Endothelial cell of umbilical vein (primary cell): ENCODE results near the gene NOTCH2. TPM values are rescaled to one million over a fixed set of nuclear protein-coding genes. Genes with fewer than 3 reads are reported as not detected.

ENCODE experiments used
- BruUV-seq: library from RNA; stranded (reverse); fragments of 400-500 nt; replicated peaks from 2 replicates; lab custom pipeline; 2021; lab: Mats Ljungman, UMichigan
- CTCF ChIA-PET: fragments of 300-600, 350-600 bp; sonication (Branson Sonifier 250); formaldehyde crosslinking; loops from one replicate; lab custom pipeline; 2021; ENCODE audit warnings: antibody characterized with exemption, inconsistent platforms; lab: Charles Lee
- POLR2A ChIA-PET: fragments of 300-600, 350-600 bp; sonication (Branson Sonifier 250); formaldehyde crosslinking; loops from one replicate; lab custom pipeline; 2021; ENCODE audit warnings: antibody characterized with exemption, inconsistent platforms; lab: Charles Lee
- DNase-seq: peaks from one replicate; pipeline ENCODE4 v3.0.0-alpha.2; 2011; ENCODE audit warnings: low read depth, low spot score
- FAIRE-seq: peaks from 2 replicates; lab custom pipeline; 2011; peaks lifted over from hg19 to GRCh38; lab: Jason Lieb, UNC
- H2AFZ ChIP-seq: 2 replicates; pipeline ENCODE4 v1.6.0; 2012; ENCODE audit warnings: low read depth, low read length, control low read depth, inconsistent platforms
- H3K27ac ChIP-seq: 2 replicates; pipeline ENCODE4 v1.5.1; 2011; ENCODE audit warnings: low read depth, mild to moderate bottlenecking, control low read depth, low read length, moderate library complexity; ENCODE audit not compliant: insufficient read depth
- H3K27me3 ChIP-seq, 2 experiments: 2 replicates each; pipeline versions ENCODE4 v1.6.0 to v1.6.1; 2011; ENCODE audit warnings: low read length in 2 of 2, mixed read lengths in 1 of 2; ENCODE audit not compliant: control insufficient read depth in 2 of 2, insufficient read depth in 2 of 2
- H3K36me3 ChIP-seq, 2 experiments: 2 replicates in 1 of 2; 3 replicates in 1 of 2; pipeline ENCODE4 v1.5.1; 2011; ENCODE audit warnings: low read length in 2 of 2, mild to moderate bottlenecking in 1 of 2, moderate library complexity in 1 of 2; ENCODE audit not compliant: control insufficient read depth in 2 of 2, insufficient read depth in 2 of 2; ENCODE audit errors: extremely low read depth in 1 of 2
- H3K4me1 ChIP-seq: 3 replicates; pipeline ENCODE4 v1.5.1; 2011; ENCODE audit warnings: mild to moderate bottlenecking, low read length; ENCODE audit not compliant: control insufficient read depth, insufficient read depth; ENCODE audit errors: extremely low read depth
- H3K4me2 ChIP-seq: 2 replicates; pipeline ENCODE4 v1.6.1; 2011; ENCODE audit warnings: low read length, control low read depth, mixed read lengths; ENCODE audit not compliant: insufficient read depth
- H3K4me3 ChIP-seq, 3 experiments: fragments of 200-600 bp in 1 of 3; sonication (generic), shearing (Covaris generic) in 1 of 3; replicated peaks in 1 of 3; 2 replicates each; pipeline ENCODE4 v1.5.1; 2011 to 2016; ENCODE audit warnings: control low read depth in 3 of 3, low read length in 3 of 3, mild to moderate bottlenecking in 2 of 3, inconsistent platforms in 1 of 3, low read depth in 1 of 3, moderate library complexity in 1 of 3; ENCODE audit not compliant: insufficient read depth in 1 of 3
- H3K79me2 ChIP-seq: 2 replicates; pipeline ENCODE4 v1.6.0; 2012; ENCODE audit warnings: low read length, inconsistent platforms; ENCODE audit not compliant: control insufficient read depth, insufficient read depth
- H3K9ac ChIP-seq: replicated peaks from 2 replicates; pipeline ENCODE3; 2011; ENCODE audit warnings: low read length, control low read depth; ENCODE audit not compliant: insufficient read depth; ENCODE audit errors: extremely low read depth
- H3K9me1 ChIP-seq: replicated peaks from 3 replicates; pipeline ENCODE4 v1.6.0; 2011; ENCODE audit warnings: mild to moderate bottlenecking, low read length; ENCODE audit not compliant: control insufficient read depth, insufficient read depth; ENCODE audit errors: extremely low read depth
- H3K9me3 ChIP-seq: replicated peaks from 2 replicates; pipeline ENCODE4 v1.5.1; 2012; ENCODE audit warnings: low read length, inconsistent platforms; ENCODE audit not compliant: control insufficient read depth, insufficient read depth
- H4K20me1 ChIP-seq: replicated peaks from 2 replicates; pipeline ENCODE3; 2011; ENCODE audit warnings: mild to moderate bottlenecking, low read length; ENCODE audit not compliant: control insufficient read depth, insufficient read depth; ENCODE audit errors: extremely low read depth
- EZH2 ChIP-seq: IDR thresholded peaks from 2 replicates; pipeline ENCODE4 v1.6.1; 2012; ENCODE audit warnings: borderline replicate concordance, low read depth, mild to moderate bottlenecking, moderate library complexity, low read length, inconsistent platforms; ENCODE audit not compliant: severe bottlenecking
- FOS ChIP-seq: IDR thresholded peaks from 2 replicates; pipeline ENCODE4 v1.6.1; 2011; ENCODE audit warnings: mild to moderate bottlenecking, low read length, moderate library complexity, borderline replicate concordance; ENCODE audit not compliant: insufficient read depth
- GATA2 ChIP-seq: IDR thresholded peaks from 2 replicates; pipeline ENCODE4 v1.7.0; 2011; ENCODE audit warnings: low read depth, mild to moderate bottlenecking, moderate library complexity, mixed read lengths, low read length; ENCODE audit not compliant: insufficient read length, insufficient read depth
- JUN ChIP-seq: IDR thresholded peaks from 2 replicates; pipeline ENCODE4 v1.6.1; 2011; ENCODE audit warnings: borderline replicate concordance, low read depth; ENCODE audit not compliant: insufficient read length, insufficient read depth
- MYC ChIP-seq: IDR thresholded peaks from one replicate; pipeline ENCODE4 v1.6.1; 2011; ENCODE audit warnings: mild to moderate bottlenecking, low read depth, low read length
- POLR2A ChIP-seq: IDR thresholded peaks from 2 replicates; pipeline ENCODE4 v1.6.1; 2012; ENCODE audit warnings: low read depth, mild to moderate bottlenecking, control low read depth, low read length
- POLR2AphosphoS5 ChIP-seq: IDR thresholded peaks from 2 replicates; pipeline ENCODE4 v1.6.1; 2012; ENCODE audit warnings: low read depth, mild to moderate bottlenecking, control low read depth, low read length, moderate library complexity; ENCODE audit not compliant: insufficient read depth
- dilution Hi-C: fragments of 300-500 bp; cut with MboI; formaldehyde crosslinking; loops from one replicate; pipeline ENCODE4 v1.15.0; 2019; ENCODE audit warnings: low sequenced_read_pairs; ENCODE audit not compliant: extremely low pct_ligation_motif_present
- intact Hi-C: fragments of 100-400 bp; cut with micrococcal nuclease; formaldehyde crosslinking; loops from one replicate; pipeline ENCODE4 v1.10.0; 2022
- polyA plus RNA-seq, 4 experiments: library from polyadenylated mRNA; depleted of rRNA in 3 of 4; stranded (reverse) in 3 of 4; unstranded in 1 of 4; fragments of >200 nt; gene quantifications; 2 replicates each; pipeline versions ENCODE4 v1.2.1 to v1.2.3, GENCODE V29; 2011 to 2012; ENCODE audit warnings: missing spikeins in 1 of 4
- total RNA-seq: library from RNA; stranded (reverse); gene quantifications from 2 replicates; pipeline ENCODE4 v1.2.3, GENCODE V29; 2021
- TF ChIP-seq, protein P1 (sequence below), 2 donors: IDR thresholded peaks; 1 replicate in 1 of 2; 2 replicates in 1 of 2; pipeline ENCODE4 v1.5.1; 2011; ENCODE audit warnings: low read length in 2 of 2, mild to moderate bottlenecking in 2 of 2, moderate library complexity in 2 of 2, control low read depth in 1 of 2, inconsistent platforms in 1 of 2, low read depth in 1 of 2; ENCODE audit not compliant: insufficient read depth in 1 of 2; ENCODE audit errors: extremely low read depth in 1 of 2
- TF ChIP-seq, protein P2 (sequence below): IDR thresholded peaks from 2 replicates; pipeline ENCODE4 v1.6.1; 2011; ENCODE audit not compliant: insufficient read depth, insufficient read length

Gene NOTCH2
- total and polyA plus RNA-seq, 2 donors (not counting 3 experiments of a cell fraction or from before 2014, with no cell fraction given): 14.3 to 49.1 TPM

DNA sequence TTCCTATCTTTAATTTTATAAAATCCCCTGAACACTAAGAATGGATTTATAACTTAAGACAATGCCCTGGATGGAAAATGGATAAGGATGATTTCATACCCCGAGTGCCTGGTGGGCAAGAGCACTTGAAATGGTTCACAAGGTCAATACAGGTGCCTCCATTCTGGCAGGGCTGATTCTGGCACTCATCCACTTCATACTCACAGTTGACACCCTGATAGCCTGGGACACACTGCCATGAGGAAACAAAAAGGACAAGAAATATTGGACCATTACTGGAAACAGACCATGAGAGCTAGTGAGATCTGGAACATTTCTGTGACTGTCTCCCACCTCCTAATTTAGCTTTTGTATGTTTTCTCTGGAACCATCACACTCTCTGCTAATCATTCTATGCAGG, 134.1 kb downstream of the NOTCH2 start:
- no peak for DNase-seq
- no TSS peak for BruUV-seq
- TF ChIP-seq, protein P1, sequence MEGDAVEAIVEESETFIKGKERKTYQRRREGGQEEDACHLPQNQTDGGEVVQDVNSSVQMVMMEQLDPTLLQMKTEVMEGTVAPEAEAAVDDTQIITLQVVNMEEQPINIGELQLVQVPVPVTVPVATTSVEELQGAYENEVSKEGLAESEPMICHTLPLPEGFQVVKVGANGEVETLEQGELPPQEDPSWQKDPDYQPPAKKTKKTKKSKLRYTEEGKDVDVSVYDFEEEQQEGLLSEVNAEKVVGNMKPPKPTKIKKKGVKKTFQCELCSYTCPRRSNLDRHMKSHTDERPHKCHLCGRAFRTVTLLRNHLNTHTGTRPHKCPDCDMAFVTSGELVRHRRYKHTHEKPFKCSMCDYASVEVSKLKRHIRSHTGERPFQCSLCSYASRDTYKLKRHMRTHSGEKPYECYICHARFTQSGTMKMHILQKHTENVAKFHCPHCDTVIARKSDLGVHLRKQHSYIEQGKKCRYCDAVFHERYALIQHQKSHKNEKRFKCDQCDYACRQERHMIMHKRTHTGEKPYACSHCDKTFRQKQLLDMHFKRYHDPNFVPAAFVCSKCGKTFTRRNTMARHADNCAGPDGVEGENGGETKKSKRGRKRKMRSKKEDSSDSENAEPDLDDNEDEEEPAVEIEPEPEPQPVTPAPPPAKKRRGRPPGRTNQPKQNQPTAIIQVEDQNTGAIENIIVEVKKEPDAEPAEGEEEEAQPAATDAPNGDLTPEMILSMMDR (IDR thresholded peaks at IDR 0.05; ENCODE audit: extremely low read depth in 1 of 2, insufficient read depth in 1 of 2, low read depth in 1 of 2, low read length in 2 of 2): no peak
- TF ChIP-seq, protein P2, sequence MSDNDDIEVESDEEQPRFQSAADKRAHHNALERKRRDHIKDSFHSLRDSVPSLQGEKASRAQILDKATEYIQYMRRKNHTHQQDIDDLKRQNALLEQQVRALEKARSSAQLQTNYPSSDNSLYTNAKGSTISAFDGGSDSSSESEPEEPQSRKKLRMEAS: no peak
- TF ChIP-seq JUN (no peak), EZH2 (no peak), POLR2A (no peak), GATA2 (no peak), POLR2AphosphoS5 (no peak), MYC (no peak), FOS (no peak)
- H3K9me1 ChIP-seq: no peaks in the 10 kb centered on the region
- H3K9me3 ChIP-seq: no peaks in the 10 kb centered on the region
- H3K27ac ChIP-seq: no peak overlapping the region
- no peaks in the 10 kb centered on the region for H3K4me1 ChIP-seq
- H3K36me3 ChIP-seq: peaks cover 0 to 4% of the 10 kb centered on the region in 2 experiments
- POLR2A ChIA-PET: no interaction called here
- no peaks in the 10 kb centered on the region for H3K27me3 ChIP-seq
- CTCF ChIA-PET: interaction anchor here (0.7 to 1.5 kb wide), 4 partner anchors 10 to 17 kb away, joined by 3 to 5 read pairs (median 4); no protein-coding TSS in a partner anchor
- no peak overlapping the region for H3K9ac ChIP-seq
- dilution Hi-C loops: no loop called here
- H3K4me3 ChIP-seq: no peak overlapping the region
- H4K20me1 ChIP-seq: no peaks in the 10 kb centered on the region
- FAIRE-seq: no peak
- no peaks in the 10 kb centered on the region for H3K79me2 ChIP-seq
- no peak overlapping the region for H3K4me2 ChIP-seq
- no peak overlapping the region for H2AFZ ChIP-seq
- intact Hi-C loops: no loop called here
